NCI-H2171 (cell line): ENCODE measurements around the gene TEX51.

Experiments
- DNase-seq: peaks from one replicate; lab custom pipeline; 2025; lab: John Stamatoyannopoulos, UW

Gene TEX51

DNA sequence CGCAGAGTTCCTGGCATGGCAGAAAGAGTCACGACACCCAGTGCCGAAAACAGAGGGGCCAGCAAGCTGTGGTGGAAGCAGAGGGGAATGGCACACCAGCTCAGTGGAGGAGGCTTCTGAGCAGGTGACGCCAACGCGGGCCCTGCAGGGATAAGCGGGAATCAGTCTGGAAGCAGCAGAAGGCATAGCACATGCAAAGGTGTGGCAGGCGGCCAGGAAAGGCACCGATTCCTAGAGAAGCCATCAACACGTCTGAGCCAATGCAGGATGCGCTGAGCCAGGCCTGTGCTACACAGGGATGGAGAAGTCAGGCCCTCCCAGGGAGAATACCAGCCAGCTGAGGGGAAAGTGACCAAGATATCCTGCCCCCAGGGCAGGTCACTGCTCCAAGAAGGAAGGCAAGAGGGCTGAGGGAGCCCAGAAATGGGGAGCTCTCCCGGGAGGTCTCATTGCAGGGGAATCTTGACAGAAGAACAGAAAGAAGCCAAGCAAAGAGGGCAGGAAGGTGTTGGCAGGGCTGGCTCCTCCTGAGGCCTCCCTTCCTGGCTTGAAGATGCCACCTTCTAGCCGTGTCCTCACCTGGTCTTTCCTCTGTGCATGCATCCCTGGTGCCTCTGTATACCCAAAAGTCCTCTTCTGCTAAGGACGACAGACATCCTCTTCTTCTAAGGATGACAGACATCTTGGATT lies 16.3 kb downstream of the TEX51 start:
- peak; percentile 66 for DNase-seq

DNA sequence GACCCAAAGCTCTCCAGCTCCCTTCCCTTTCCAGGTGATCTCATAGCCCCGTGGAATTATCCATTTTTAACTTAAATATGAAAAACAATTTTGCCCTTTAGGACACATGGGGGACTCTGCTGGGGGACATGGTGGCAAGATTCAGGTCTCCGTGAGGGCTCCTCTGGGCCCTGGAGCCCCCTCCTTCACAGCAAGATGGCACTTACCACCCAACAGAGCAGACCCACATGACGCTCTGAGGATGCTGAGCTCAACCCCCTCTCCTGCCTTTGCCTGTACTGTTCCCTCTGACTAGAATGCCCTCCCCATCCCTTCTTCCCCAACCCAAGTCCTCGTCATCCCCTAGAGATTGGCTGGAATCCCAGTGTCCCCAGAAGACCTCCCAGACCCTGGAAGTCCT lies 17.2 kb downstream of the TEX51 start:
- DNase-seq = no peak

DNA sequence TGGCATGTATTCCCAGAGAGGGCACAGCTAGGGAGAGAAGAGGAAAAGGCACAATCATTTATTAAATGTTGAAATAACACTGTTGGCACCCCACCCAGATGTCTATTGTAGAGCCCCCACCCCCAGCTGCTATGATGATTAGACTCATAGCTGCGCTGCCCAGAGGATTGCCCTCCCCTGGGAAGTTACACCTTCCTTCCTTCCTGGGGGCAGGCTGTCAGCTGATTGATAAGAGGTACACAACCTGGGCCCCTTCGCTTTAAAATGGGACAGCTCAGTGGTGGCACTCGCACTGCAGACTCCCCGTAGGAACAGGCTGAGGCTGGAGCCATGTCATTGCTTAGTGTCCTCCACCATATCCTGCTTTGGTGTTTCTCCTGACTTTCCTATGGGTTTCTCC lies 18.1 kb downstream of the TEX51 start:
- DNase-seq = no peak

DNA sequence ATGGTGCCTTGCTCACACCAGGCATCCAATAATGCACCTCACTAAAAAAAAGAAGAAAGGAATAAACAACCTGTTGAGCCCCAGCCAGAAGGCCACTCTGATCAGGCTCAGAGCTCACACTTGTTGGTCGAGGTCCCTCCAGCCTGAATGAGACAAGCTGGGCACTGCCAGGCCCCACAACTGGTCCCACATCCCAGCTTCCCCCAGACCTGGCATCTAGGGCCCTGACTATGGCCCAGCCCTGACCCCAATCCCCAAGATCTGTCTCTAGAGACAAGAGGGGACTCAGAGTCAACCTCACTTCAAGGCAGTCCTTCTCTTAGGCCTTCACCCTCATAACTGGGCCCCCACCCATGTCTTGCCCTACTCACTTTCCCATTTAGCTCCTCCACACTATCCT lies 22.4 kb downstream of the TEX51 start:
- no peak for DNase-seq

DNA sequence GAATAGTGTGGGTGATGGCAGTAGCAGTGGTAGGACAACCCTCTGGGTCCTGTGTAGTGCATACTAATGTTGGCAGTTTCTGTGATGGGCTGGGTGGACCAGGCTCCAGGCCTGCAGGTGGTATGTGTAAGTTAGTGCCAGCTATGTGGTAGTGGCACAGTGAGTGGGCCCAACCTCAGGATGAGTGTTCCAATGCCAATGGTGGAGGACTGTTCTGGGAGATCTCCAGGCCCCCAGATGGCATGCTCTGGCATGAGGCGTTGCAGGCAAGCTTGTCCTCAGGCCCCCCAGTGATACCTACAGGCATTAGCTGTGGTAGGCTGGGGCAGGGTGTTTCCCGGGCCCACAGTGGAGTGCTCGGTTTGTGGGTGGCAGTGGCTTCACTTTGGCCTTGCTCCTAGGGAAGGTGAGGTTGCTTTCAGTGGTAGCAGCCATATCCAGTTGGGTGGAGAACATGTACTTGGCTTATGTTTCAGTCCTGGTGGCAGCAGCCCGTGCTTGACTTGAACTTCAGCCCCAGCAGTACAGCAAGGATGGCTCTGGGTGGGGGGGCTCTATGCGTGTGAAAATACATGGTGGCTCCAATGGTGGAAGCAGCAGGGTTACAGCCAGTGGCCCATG lies 32.4 kb downstream of the TEX51 start:
- no peak for DNase-seq

DNA sequence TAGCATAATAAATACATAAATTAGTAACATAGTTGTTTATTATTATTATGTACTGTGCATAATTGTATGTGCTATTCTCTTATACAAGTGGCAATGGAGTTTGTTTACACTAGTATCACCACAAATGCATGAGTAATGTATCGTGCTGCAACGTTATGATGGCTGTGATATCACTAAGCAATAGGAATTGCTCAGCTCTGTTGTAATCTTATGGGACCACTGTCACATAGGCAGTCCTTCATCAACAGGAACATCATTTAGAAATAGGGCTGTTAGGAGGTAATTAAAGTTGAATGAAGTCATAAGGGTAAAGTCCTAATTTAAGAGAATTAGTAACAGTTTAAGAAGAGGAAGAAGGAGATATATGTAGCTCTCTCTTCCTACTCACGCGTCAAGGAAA lies 33.8 kb downstream of the TEX51 start:
- no peak for DNase-seq

DNA sequence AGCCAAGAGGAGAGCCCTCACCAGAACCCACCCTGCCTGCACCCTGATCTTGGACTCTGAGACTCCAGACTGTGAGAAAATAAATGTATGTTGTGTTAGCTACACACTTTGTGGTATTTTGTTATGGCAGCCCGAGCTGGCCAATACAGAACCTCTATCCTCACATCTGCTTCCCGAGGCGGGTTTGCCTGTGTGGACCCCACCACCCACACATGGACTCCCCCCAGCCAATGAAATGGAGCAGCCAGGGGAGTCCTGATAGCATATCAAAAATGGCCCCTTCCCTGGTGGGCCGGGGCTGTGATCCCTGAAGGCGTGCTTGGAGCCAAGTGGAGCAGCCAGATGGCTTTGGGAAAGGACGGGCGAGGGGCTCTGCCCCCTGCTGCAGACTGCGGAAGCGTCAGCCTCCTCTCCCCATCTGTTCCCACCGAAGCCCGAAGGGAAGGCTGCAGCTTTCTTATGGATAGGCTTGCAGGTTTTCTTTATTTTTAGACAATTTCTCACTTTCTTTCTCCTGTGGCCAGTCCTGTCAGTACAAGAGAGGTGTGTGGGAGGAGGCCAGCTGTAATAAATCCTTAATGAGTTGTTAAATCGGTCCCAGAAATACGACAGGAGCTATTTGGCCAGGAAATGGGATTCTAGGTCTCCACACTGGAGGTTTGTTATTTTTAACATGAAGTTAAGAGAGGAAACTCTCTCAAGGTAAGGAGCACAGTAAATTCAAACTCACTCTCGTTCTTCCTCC lies 34.4 kb downstream of the TEX51 start:
- peak; percentile 41 for DNase-seq

DNA sequence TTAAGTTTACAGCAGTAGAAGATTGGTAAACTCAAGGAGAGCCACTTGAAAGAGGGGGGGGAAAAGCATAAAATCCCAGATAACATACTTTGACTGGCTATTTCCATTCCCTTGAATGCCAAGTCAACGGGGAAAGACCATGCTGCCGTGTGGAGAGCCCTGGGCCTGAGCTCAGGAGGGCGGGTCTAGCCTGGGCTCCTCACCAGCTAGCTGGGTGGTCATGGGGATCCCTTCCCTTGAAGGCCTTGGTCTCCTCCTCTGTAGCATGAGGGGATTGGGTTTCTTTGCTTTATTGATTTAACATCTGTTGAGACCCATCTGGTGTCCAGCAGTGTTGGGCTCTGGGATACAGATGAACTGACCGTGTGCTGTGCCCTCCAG lies 35.0 kb downstream of the TEX51 start:
- no peak for DNase-seq

DNA sequence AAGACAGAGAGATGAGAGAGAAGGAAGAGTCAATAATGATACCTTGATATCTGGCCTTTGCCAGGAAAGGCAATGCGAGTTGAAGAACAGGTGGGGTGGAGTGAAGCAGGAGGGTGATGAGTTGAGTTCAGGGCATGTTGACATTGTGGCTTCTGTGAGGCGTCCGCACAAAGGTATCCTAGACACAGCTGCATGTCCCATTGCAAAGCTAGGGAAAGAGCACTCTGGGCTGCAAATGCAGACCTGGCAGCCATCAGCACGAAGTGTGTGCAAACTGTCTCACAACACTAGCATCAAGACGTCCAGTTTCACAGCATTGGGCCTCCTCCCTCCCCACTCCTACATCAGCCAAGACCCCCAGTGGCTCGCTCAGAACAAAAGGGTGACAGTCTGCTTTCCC lies 36.1 kb downstream of the TEX51 start:
- no peak for DNase-seq

DNA sequence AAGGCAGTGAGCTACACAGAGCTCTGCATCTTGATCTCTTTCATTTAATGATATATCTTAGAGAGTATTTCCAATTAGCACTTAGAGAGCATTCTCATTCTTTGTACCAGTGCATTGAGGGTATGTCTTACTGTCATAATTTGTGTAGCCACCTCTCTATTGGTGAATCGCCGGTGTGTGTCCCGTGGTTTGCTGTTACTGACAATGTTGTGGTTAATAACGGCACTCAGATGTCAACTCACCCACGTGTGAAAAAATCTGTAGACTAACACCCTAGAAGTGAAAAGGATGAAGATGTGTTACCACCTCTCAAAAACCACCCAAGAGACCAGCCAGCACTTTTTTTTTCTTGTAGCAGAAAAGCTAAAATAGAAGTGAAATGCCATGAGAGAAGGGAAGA lies 37.1 kb downstream of the TEX51 start:
- no peak for DNase-seq

DNA sequence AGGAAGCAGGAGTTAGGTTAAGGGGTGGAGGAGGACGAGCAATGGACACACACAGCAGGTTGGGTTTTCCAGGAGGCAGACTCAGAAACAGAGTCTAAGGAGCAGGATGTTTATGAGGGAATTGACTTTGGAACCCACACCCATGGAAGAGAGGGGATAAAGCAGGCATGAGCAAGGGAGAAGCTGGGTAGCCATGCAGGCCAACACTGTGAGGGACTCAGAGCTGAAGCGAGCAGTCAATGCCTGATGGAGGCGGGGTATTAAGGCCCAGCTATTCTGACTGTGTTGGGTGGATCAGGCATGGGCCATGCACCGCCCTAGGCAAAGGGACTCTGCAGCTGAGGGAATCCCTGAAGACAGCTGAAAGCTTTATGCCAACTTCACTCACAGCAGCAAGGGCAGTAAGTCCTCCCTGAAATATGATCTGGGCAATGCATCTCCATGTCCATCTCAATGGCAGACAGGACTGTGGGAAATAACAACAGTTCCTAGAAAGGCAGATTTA lies 37.6 kb downstream of the TEX51 start:
- DNase-seq = no peak

DNA sequence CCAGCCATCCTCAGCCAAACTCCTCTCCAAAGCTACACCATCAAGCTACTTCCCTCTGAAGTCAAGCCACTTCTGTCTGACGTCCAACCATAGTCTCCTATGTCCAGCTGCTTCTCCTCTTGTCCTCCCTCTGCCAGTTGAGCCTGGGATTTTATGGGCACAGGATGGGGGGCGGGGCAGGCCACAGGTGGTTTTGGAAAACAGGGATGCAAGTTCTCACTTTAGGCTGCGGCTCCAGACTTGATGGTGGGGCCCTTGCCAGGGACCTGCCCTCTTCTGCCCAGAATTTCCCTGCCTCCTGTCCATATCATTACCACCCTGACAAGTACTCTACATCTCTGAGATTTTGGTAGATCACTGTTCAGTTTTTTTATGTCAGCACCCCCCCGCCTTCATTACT lies 41.6 kb downstream of the TEX51 start:
- DNase-seq = no peak

DNA sequence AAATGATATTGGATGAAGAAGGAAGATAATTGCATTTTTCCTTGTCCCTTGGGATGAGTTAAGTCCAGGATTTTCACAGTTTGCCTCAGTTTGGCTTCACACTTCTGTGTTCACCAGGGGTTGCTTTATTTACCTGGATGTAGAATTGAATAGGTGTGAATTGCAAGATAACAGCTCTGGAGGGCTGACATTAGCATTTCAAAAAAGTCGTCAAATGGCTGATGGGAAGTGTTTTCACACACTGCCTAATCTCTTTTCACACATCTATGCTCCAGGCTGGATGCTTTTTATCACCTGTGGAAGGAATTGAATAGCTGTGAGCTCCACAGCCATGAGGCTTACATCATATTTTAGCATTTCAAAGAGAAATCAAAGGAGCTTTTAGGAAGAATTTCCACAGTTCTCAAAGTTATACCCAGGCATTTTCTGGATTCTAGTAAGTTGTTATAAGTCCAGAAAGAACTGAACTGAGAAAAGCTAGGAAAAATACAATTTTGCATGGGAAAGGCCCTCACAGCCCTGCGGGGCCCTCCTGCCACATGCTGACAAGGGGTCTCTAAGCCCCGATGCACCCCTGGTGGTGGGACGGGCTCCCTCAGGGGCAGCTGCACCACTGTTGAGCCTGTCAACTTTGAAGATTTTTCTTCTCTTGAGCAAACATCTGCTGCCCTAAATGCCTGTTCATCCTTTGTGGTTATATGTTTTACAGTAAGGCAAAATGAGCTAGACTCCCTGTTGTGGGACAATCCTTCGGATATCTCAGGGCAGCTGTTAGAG lies 43.9 kb downstream of the TEX51 start:
- no peak for DNase-seq

DNA sequence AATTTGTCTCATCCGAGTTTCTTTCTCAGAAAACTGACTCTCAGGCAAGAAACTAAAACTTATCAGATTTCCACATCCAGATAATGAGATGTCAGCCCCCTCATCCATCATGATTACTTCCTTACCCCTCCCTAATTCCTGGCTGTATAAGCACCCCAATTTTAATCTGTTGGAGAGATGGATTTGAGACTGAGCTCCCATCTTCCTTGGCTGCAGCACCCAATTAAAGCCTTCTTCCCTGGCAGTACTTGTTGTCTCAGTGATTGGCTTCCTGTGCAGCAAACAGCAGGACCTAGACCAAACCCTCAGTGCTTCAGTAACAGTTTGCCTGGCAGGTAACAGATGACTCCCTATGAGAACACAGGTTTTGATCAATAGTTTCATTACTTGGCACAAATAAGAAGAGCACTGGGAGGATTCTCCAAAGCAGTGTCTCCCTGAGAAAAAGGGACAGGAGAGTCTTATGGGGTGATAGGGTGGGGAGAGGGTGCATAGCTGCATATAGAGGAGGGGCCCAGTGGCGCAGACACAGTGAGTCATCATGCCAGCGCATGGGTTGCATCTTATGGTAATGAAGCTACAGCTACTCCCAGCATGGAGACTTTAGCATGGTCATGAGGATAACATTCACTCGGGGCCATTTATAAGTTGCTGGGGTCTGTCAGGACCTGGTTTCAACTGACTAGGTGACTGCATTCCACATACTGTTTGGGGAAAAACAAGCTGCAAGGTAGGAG lies 45.1 kb downstream of the TEX51 start:
- no peak for DNase-seq

DNA sequence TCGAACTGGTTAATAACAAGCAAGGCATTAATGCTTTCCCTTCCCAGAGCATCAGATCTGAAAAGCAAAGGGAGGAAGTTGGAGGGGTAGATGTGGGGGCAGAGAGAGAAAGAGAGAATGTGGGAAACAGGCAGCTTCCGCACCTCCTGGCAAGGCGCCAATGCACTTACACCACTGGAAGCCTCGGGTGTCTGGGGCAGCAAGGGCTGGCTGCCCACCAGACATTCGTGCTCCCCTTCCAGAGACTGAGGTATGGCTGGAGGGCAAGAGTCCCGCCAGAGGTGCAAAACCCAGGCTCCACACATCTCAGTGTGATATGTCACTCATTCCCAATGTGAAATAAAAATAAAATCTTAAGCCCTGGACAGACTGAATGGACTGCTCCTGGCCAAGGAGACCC lies 46.4 kb downstream of the TEX51 start:
- DNase-seq = no peak

DNA sequence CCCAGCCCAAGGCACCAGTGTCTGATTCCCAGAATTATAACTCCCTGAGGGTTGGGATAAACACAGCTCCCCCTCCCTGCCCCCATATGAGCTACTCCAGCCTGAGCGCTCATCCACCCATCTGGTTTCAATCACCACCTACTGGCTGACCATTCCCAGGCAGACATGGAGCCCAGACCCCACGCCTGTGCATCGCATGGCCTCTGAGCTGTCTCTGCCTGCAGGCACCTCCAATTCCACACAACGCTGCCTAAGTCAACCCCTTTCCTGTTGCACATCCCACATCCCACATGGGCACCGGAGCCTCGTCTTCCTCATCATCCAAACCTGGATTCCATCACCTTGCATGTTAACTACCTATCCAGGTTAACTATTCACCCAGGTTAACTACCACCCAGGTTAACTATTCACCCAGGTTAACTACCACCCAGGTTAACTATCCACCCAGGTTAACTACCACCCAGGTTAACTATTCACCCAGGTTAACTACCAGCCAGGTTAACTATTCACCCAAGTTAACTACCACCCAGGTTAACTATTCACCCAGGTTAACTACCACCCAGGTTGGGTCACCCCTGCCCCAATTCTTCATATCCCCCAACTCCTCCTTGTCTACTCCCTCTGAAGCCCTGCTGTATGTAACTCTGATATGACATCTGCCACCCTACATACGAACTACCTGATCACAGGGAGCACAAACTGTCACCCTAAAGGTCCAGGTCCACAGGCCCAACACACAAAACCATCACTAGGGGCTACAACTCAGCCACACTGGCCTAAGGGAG lies 47.8 kb downstream of the TEX51 start:
- no peak for DNase-seq

DNA sequence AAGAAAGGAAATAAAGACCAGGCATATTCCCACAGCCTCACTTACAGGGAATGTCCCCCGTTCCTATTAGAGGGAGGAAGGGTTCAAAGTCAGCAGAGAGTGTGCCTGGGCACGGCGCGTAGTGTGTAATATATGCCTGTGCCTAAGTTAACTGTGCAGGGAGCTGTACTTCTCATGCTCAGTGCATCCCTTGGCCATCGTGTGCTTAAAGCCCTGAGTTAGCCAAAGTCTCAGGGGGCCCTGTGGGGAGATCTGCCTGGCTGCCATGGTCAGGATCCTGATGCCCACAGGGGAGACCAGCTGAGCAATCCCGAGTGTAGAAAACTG lies 48.4 kb downstream of the TEX51 start:
- DNase-seq = no peak

DNA sequence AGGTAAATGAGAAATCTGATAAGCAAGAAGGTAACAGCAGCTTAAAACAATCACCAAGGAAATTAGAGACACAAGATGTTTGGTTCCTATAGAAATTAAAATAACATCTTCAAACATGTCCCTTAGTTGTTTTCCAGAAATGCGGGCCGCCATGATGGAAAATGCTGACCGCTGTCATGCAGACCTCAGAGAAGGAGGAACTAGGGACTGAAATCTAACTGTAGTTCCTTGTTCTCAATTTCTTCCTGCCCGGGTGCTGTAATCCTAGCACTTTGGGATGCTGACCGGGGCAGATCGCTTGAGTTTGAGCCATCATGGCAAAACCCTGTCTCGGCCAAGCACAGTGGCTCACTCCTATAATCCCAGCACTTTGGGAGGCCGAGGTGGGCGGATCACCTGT lies 51.1 kb downstream of the TEX51 start:
- no peak for DNase-seq

DNA sequence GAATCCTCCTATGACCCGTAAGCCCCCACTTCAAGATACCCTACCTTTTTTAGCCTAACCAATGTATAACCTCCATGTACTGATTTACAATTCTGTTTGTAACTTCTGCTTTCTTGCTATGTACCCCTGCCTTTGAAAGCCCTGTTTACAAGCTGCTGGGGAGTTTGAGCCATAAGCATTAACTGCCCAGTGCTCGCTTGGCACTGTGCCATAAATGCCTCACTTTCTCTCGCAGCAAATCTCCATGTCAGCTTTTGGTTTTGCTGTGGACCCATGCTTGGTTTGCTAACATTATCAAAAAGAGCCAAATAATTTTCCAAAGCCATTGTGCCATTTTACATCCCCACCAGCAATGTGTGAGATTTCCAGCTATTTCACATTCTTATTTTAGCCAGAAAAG lies 51.8 kb downstream of the TEX51 start:
- DNase-seq = no peak
